ENCODE results near the gene RPS6KL1. TPM values are rescaled to one million over a fixed set of nuclear protein-coding genes. Genes with fewer than 3 reads are reported as not detected.

Gene RPS6KL1
- total and polyA plus RNA-seq, 2 experiments from 2014 or later: 5.6 to 6.5 TPM

GRCh38 chr14:74935360-74935680 lies 12.3 kb upstream of the RPS6KL1 start:
- TF ChIP-seq POLR2AphosphoS5 (IDR thresholded peaks at IDR 0.05; ENCODE audit: low read depth): no peak
- TF ChIP-seq STAT1 (IDR thresholded peaks at IDR 0.05; ENCODE audit: unreplicated experiment): no peak
- no peak for TF ChIP-seq CREB1 (CRISPR knock-in tag; IDR thresholded peaks at IDR 0.05; ENCODE audit: low read depth)
- TF ChIP-seq EZH2 (IDR thresholded peaks at IDR 0.05; ENCODE audit: low read depth, unreplicated experiment): no peak
- no peak for TF ChIP-seq NANOG (IDR thresholded peaks at IDR 0.05; ENCODE audit: borderline replicate concordance)
- TF ChIP-seq, protein P1, sequence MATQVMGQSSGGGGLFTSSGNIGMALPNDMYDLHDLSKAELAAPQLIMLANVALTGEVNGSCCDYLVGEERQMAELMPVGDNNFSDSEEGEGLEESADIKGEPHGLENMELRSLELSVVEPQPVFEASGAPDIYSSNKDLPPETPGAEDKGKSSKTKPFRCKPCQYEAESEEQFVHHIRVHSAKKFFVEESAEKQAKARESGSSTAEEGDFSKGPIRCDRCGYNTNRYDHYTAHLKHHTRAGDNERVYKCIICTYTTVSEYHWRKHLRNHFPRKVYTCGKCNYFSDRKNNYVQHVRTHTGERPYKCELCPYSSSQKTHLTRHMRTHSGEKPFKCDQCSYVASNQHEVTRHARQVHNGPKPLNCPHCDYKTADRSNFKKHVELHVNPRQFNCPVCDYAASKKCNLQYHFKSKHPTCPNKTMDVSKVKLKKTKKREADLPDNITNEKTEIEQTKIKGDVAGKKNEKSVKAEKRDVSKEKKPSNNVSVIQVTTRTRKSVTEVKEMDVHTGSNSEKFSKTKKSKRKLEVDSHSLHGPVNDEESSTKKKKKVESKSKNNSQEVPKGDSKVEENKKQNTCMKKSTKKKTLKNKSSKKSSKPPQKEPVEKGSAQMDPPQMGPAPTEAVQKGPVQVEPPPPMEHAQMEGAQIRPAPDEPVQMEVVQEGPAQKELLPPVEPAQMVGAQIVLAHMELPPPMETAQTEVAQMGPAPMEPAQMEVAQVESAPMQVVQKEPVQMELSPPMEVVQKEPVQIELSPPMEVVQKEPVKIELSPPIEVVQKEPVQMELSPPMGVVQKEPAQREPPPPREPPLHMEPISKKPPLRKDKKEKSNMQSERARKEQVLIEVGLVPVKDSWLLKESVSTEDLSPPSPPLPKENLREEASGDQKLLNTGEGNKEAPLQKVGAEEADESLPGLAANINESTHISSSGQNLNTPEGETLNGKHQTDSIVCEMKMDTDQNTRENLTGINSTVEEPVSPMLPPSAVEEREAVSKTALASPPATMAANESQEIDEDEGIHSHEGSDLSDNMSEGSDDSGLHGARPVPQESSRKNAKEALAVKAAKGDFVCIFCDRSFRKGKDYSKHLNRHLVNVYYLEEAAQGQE (IDR thresholded peaks at IDR 0.05; ENCODE audit: unreplicated experiment): no peak
- no peak for TF ChIP-seq JUNB (IDR thresholded peaks at IDR 0.05; ENCODE audit: unreplicated experiment)
- TF ChIP-seq, protein P2, sequence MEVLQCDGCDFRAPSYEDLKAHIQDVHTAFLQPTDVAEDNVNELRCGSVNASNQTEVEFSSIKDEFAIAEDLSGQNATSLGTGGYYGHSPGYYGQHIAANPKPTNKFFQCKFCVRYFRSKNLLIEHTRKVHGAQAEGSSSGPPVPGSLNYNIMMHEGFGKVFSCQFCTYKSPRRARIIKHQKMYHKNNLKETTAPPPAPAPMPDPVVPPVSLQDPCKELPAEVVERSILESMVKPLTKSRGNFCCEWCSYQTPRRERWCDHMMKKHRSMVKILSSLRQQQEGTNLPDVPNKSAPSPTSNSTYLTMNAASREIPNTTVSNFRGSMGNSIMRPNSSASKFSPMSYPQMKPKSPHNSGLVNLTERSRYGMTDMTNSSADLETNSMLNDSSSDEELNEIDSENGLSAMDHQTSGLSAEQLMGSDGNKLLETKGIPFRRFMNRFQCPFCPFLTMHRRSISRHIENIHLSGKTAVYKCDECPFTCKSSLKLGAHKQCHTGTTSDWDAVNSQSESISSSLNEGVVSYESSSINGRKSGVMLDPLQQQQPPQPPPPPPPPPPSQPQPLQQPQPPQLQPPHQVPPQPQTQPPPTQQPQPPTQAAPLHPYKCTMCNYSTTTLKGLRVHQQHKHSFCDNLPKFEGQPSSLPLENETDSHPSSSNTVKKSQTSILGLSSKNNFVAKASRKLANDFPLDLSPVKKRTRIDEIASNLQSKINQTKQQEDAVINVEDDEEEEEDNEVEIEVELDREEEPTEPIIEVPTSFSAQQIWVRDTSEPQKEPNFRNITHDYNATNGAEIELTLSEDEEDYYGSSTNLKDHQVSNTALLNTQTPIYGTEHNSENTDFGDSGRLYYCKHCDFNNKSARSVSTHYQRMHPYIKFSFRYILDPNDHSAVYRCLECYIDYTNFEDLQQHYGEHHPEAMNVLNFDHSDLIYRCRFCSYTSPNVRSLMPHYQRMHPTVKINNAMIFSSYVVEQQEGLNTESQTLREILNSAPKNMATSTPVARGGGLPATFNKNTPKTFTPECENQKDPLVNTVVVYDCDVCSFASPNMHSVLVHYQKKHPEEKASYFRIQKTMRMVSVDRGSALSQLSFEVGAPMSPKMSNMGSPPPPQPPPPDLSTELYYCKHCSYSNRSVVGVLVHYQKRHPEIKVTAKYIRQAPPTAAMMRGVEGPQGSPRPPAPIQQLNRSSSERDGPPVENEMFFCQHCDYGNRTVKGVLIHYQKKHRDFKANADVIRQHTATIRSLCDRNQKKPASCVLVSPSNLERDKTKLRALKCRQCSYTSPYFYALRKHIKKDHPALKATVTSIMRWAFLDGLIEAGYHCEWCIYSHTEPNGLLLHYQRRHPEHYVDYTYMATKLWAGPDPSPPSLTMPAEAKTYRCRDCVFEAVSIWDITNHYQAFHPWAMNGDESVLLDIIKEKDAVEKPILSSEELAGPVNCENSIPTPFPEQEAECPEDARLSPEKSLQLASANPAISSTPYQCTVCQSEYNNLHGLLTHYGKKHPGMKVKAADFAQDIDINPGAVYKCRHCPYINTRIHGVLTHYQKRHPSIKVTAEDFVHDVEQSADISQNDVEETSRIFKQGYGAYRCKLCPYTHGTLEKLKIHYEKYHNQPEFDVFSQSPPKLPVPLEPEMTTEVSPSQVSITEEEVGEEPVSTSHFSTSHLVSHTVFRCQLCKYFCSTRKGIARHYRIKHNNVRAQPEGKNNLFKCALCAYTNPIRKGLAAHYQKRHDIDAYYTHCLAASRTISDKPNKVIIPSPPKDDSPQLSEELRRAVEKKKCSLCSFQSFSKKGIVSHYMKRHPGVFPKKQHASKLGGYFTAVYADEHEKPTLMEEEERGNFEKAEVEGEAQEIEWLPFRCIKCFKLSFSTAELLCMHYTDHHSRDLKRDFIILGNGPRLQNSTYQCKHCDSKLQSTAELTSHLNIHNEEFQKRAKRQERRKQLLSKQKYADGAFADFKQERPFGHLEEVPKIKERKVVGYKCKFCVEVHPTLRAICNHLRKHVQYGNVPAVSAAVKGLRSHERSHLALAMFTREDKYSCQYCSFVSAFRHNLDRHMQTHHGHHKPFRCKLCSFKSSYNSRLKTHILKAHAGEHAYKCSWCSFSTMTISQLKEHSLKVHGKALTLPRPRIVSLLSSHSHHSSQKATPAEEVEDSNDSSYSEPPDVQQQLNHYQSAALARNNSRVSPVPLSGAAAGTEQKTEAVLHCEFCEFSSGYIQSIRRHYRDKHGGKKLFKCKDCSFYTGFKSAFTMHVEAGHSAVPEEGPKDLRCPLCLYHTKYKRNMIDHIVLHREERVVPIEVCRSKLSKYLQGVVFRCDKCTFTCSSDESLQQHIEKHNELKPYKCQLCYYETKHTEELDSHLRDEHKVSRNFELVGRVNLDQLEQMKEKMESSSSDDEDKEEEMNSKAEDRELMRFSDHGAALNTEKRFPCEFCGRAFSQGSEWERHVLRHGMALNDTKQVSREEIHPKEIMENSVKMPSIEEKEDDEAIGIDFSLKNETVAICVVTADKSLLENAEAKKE (CRISPR knock-in tag; IDR thresholded peaks at IDR 0.05): no peak
- TF ChIP-seq, protein P3, sequence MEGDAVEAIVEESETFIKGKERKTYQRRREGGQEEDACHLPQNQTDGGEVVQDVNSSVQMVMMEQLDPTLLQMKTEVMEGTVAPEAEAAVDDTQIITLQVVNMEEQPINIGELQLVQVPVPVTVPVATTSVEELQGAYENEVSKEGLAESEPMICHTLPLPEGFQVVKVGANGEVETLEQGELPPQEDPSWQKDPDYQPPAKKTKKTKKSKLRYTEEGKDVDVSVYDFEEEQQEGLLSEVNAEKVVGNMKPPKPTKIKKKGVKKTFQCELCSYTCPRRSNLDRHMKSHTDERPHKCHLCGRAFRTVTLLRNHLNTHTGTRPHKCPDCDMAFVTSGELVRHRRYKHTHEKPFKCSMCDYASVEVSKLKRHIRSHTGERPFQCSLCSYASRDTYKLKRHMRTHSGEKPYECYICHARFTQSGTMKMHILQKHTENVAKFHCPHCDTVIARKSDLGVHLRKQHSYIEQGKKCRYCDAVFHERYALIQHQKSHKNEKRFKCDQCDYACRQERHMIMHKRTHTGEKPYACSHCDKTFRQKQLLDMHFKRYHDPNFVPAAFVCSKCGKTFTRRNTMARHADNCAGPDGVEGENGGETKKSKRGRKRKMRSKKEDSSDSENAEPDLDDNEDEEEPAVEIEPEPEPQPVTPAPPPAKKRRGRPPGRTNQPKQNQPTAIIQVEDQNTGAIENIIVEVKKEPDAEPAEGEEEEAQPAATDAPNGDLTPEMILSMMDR (conservative IDR thresholded peaks at IDR 0.05; ENCODE audit: low read depth in 2 of 2): no peak
- TF ChIP-seq ZNF331 (CRISPR knock-in tag; IDR thresholded peaks at IDR 0.05; ENCODE audit: low read depth): no peak
- no peak for TF ChIP-seq ZNF114 (CRISPR knock-in tag; IDR thresholded peaks at IDR 0.05)
- TF ChIP-seq EZH2phosphoT487 (IDR thresholded peaks at IDR 0.05; ENCODE audit: unreplicated experiment): no peak
- no peak for TF ChIP-seq ETS1 (IDR thresholded peaks at IDR 0.05)
- H3K36me3 Mint-ChIP-seq (ENCODE audit: low read depth): no peaks in the 10 kb centered on the region

More at GRCh38 chr14:74935360-74935680, 12.3 kb upstream of the RPS6KL1 start:
- H3K27ac Mint-ChIP-seq: no peak overlapping the region
- Histone ChIP-seq H3K36me3 (ENCODE audit: insufficient read depth) (no peaks in the 10 kb centered on the region), H3K27me3 (ENCODE audit: insufficient read depth) (no peaks in the 10 kb centered on the region), H3K4me3 (no peak overlapping the region), H4K20me1 (replicated peaks; ENCODE audit: insufficient read depth) (no peaks in the 10 kb centered on the region), H3F3A (replicated peaks; ENCODE audit: low read depth) (no peaks in the 10 kb centered on the region), H3K79me2 (replicated peaks; ENCODE audit: insufficient read depth) (no peaks in the 10 kb centered on the region), H3K4me1 (ENCODE audit: insufficient read depth) (no peaks in the 10 kb centered on the region), H3K27ac (ENCODE audit: low read depth) (no peak overlapping the region), H3K9me2 (ENCODE audit: insufficient read depth) (no peaks in the 10 kb centered on the region), H3K4me2 (no peak overlapping the region), H2AFZ (peak overlapping the region; percentile 95; the same call in 1 of the 2 replicates)
- no peaks in the 10 kb centered on the region for H3K9me3 Mint-ChIP-seq
- ATAC-seq (peak; percentile 16; the same call in 2 of the 3 replicates), DNase-seq (ENCODE audit: low spot score) (no peak)
- peaks cover 3% of the 10 kb centered on the region for H3K27me3 Mint-ChIP-seq (ENCODE audit: insufficient read depth, low read depth, poor library complexity)
- H3K4me1 Mint-ChIP-seq: no peaks in the 10 kb centered on the region; the same call in 2 of the 3 replicates
- no peak overlapping the region for H3K4me3 Mint-ChIP-seq
